Neuronal stem cell (in vitro differentiated cells): Measurements from ENCODE around the gene SEL1L2.

Source experiments
- DNase-seq: peaks from one replicate; pipeline ENCODE4 v3.0.0-alpha.2; 2013; ENCODE audit warnings: low spot score
- H2AFZ ChIP-seq: one replicate; pipeline ENCODE4 v1.6.1; 2013; ENCODE audit warnings: mild to moderate bottlenecking, low read length, inconsistent platforms
- H2AK5ac ChIP-seq: 2 replicates; pipeline ENCODE4 v1.6.1; 2013; ENCODE audit warnings: low read depth, mild to moderate bottlenecking, inconsistent platforms, low read length, moderate library complexity, mixed read lengths
- H2BK120ac ChIP-seq: 2 replicates; pipeline ENCODE4 v1.6.1; 2013; ENCODE audit warnings: low read depth, mild to moderate bottlenecking, inconsistent platforms, low read length, moderate library complexity, mixed read lengths
- H2BK12ac ChIP-seq: one replicate; pipeline ENCODE4 v1.6.1; 2013; ENCODE audit warnings: low read length, inconsistent platforms
- H2BK15ac ChIP-seq: 2 replicates; pipeline ENCODE4 v1.6.1; 2013; ENCODE audit warnings: mild to moderate bottlenecking, low read length, inconsistent platforms, mixed read lengths
- H2BK5ac ChIP-seq: one replicate; pipeline ENCODE4 v1.6.1; 2013; ENCODE audit warnings: inconsistent platforms, mild to moderate bottlenecking, low read length, moderate library complexity
- H3K14ac ChIP-seq: one replicate; pipeline ENCODE4 v1.6.1; 2013; ENCODE audit warnings: low read length, inconsistent platforms
- H3K18ac ChIP-seq: 2 replicates; pipeline ENCODE4 v1.6.1; 2013; ENCODE audit warnings: low read length, inconsistent platforms
- H3K23ac ChIP-seq: 2 replicates; pipeline ENCODE4 v1.6.1; 2013; ENCODE audit warnings: low read depth, mild to moderate bottlenecking, mixed read lengths, low read length, inconsistent platforms; ENCODE audit not compliant: poor library complexity
- H3K27ac ChIP-seq: replicated peaks from 3 replicates; pipeline ENCODE4 v1.5.1; 2013; ENCODE audit warnings: low read length, inconsistent platforms
- H3K27me3 ChIP-seq, 3 experiments: 2 replicates each; pipeline ENCODE4 v1.6.1; 2013; ENCODE audit warnings: low read length in 3 of 3, mild to moderate bottlenecking in 2 of 3, inconsistent platforms in 1 of 3, low read depth in 1 of 3, mixed read lengths in 1 of 3, moderate library complexity in 1 of 3; ENCODE audit not compliant: control insufficient read depth in 3 of 3, insufficient read depth in 3 of 3
- H3K36me3 ChIP-seq, 2 donors: replicated peaks in 1 of 2; 2 replicates each; pipeline ENCODE4 v1.6.1; 2013; ENCODE audit warnings: low read length in 2 of 2; ENCODE audit not compliant: control insufficient read depth in 2 of 2, insufficient read depth in 2 of 2
- H3K4ac ChIP-seq: 2 replicates; pipeline ENCODE4 v1.6.1; 2013; ENCODE audit warnings: inconsistent platforms, mild to moderate bottlenecking, low read length, moderate library complexity
- H3K4me1 ChIP-seq, 2 donors: 1 replicate in 1 of 2; 2 replicates in 1 of 2; pipeline ENCODE4 v1.6.1; 2013; ENCODE audit warnings: low read length in 2 of 2, low read depth in 1 of 2; ENCODE audit not compliant: control insufficient read depth in 2 of 2, insufficient read depth in 1 of 2
- H3K4me2 ChIP-seq: one replicate; pipeline ENCODE4 v1.6.1; 2013; ENCODE audit warnings: mild to moderate bottlenecking, low read length, inconsistent platforms; ENCODE audit not compliant: insufficient read depth, poor library complexity, severe bottlenecking
- H3K4me3 ChIP-seq, 2 donors: 2 replicates each; pipeline ENCODE4 v1.5.1; 2013; ENCODE audit warnings: low read length in 2 of 2, mild to moderate bottlenecking in 2 of 2, inconsistent platforms in 1 of 2, moderate library complexity in 1 of 2
- H3K79me1 ChIP-seq: one replicate; pipeline ENCODE4 v1.6.1; 2013; ENCODE audit warnings: low read depth, mild to moderate bottlenecking, inconsistent platforms, low read length, moderate library complexity
- H3K9ac ChIP-seq: one replicate; pipeline ENCODE4 v1.6.1; 2013; ENCODE audit warnings: mild to moderate bottlenecking, low read depth, low read length, inconsistent platforms; ENCODE audit not compliant: poor library complexity
- H3K9me3 ChIP-seq, 2 donors: replicated peaks in 1 of 2; 2 replicates each; pipeline versions ENCODE3 to v1.6.1; 2013; ENCODE audit warnings: low read length in 2 of 2, mild to moderate bottlenecking in 2 of 2, inconsistent platforms in 1 of 2, low read depth in 1 of 2, mixed read lengths in 1 of 2, moderate library complexity in 1 of 2; ENCODE audit not compliant: control insufficient read depth in 2 of 2, insufficient read depth in 1 of 2
- H4K8ac ChIP-seq: one replicate; pipeline ENCODE4 v1.6.1; 2013; ENCODE audit warnings: low read depth, mild to moderate bottlenecking, inconsistent platforms, low read length, moderate library complexity
- H4K91ac ChIP-seq: one replicate; pipeline ENCODE4 v1.6.1; 2013; ENCODE audit warnings: low read length, low read depth, mild to moderate bottlenecking, inconsistent platforms; ENCODE audit not compliant: poor library complexity
- WGBS, 2 donors: extraction: QIAGEN DNeasy Blood & Tissue Kit; methylation state at CpG; one replicate each; pipeline ENCODE4 v1.1.7; 2013; ENCODE audit warnings: missing lambda C conversion rate in 2 of 2, mixed read lengths in 1 of 2; ENCODE audit not compliant: insufficient read length in 2 of 2, insufficient replicate concordance in 1 of 2; ENCODE audit errors: extremely low coverage in 2 of 2; 5-methylcytosine and 5-hydroxymethylcytosine counted together

Gene SEL1L2

DNA sequence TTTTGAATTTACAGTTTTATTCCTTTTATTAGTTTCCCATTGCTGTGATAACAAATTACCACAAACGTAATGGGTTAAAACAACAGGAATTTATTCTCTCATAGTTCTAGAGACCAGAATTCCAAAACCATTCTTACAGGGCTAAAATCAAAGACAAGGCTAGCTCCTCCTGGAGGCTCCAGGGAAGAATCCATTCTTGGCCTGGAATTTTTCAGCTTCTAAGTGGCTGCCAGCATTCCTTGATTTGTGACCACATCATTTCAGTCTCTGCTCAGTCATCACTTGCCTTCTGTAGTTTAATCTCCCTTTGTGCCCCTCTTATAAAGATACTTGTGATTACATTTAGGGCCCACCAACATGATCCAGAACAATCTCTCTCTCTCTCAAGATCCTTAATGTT, 897 bp upstream of the SEL1L2 start:
- Histone ChIP-seq H3K36me3 (no peaks in the 10 kb centered on the region), H3K27me3 (peaks cover 0 to 5% (median 0%) of the 10 kb centered on the region in 3 experiments), H3K23ac (no peak overlapping the region), H3K79me1 (no peaks in the 10 kb centered on the region), H4K91ac (no peak overlapping the region), H3K4me3 (no peak overlapping the region), H2BK12ac (no peak overlapping the region), H2AFZ (peak overlapping the region; percentile 80), H3K4me2 (no peak overlapping the region), H3K14ac (no peak overlapping the region), H2BK120ac (no peak overlapping the region), H3K4ac (no peak overlapping the region), H3K9ac (no peak overlapping the region), H2BK15ac (peak overlapping the region; percentile 45), H3K9me3 (peaks cover 2 to 8% of the 10 kb centered on the region in 2 donors), H2AK5ac (no peak overlapping the region), H4K8ac (no peak overlapping the region), H2BK5ac (no peak overlapping the region), H3K18ac (no peak overlapping the region), H3K27ac (no peak overlapping the region), H3K4me1 (peaks cover 0 to 5% of the 10 kb centered on the region in 2 donors)
- no CpG with 5 or more reads among the region's 1 CpG for WGBS, 2 donors
- DNase-seq: no peak

- Histone ChIP-seq H3K27me3 (no peaks in the 10 kb centered on the region), H3K79me1 (no peaks in the 10 kb centered on the region), H2AFZ (no peak overlapping the region), H3K23ac (no peak overlapping the region), H3K9me3 (no peaks in the 10 kb centered on the region), H3K4me2 (no peak overlapping the region), H3K14ac (no peak overlapping the region), H3K4me1 (no peaks in the 10 kb centered on the region), H3K18ac (no peak overlapping the region), H2AK5ac (no peak overlapping the region), H3K4ac (no peak overlapping the region), H3K4me3 (no peak overlapping the region), H2BK12ac (no peak overlapping the region), H3K9ac (no peak overlapping the region), H2BK15ac (no peak overlapping the region), H3K36me3 (no peaks in the 10 kb centered on the region), H2BK5ac (no peak overlapping the region), H3K27ac (no peak overlapping the region), H4K91ac (no peak overlapping the region), H2BK120ac (no peak overlapping the region), H4K8ac (no peak overlapping the region)
- no peak for DNase-seq
- no CpG with 5 or more reads among the region's 4 CpGs for WGBS, 2 donors
Measured at GRCh38 chr20:13984211-13984610, 6.2 kb downstream of the SEL1L2 start.

DNA sequence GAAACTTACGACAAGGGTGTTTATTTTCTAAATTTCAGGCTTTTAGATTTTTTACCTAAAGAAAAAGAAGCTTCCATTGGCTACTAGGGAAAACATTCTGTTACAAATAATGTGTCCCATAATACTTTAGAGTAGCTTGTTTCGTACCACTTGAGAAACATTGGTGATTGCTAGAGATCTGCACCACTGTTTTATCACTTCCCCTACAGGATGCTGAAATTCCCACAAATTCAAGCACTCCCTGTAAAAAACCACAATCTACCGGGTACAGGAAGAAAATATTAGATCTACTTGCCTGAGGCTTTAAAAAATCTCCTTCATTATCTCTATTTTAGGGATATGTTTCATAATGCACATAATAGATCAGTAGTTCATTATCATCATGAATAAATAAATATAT, 29.9 kb downstream of the SEL1L2 start:
- H3K23ac ChIP-seq: no peak overlapping the region
- no peaks in the 10 kb centered on the region for H3K27me3 ChIP-seq
- no peak overlapping the region for H3K4me3 ChIP-seq
- H3K79me1 ChIP-seq: no peaks in the 10 kb centered on the region
- no peak overlapping the region for H3K27ac ChIP-seq
- H2AK5ac ChIP-seq: no peak overlapping the region
- H4K8ac ChIP-seq: no peak overlapping the region
- no peak overlapping the region for H2BK15ac ChIP-seq
- H3K14ac ChIP-seq: no peak overlapping the region
- H2BK5ac ChIP-seq: no peak overlapping the region
- H2BK12ac ChIP-seq: no peak overlapping the region
- H3K36me3 ChIP-seq: no peaks in the 10 kb centered on the region
- WGBS, 2 donors: no CpG with 5 or more reads among the region's 3 CpGs
- no peak overlapping the region for H3K9ac ChIP-seq
- no peaks in the 10 kb centered on the region for H3K4me1 ChIP-seq
- H2AFZ ChIP-seq: no peak overlapping the region
- no peak overlapping the region for H3K4ac ChIP-seq
- no peak overlapping the region for H4K91ac ChIP-seq
- no peaks in the 10 kb centered on the region for H3K9me3 ChIP-seq
- no peak overlapping the region for H2BK120ac ChIP-seq
- no peak overlapping the region for H3K4me2 ChIP-seq
- H3K18ac ChIP-seq: no peak overlapping the region
- DNase-seq: no peak

- H3K4me3 ChIP-seq: no peak overlapping the region
- no peak overlapping the region for H3K23ac ChIP-seq
- no peaks in the 10 kb centered on the region for H3K4me1 ChIP-seq
- no peak overlapping the region for H2AK5ac ChIP-seq
- H3K18ac ChIP-seq: no peak overlapping the region
- H4K8ac ChIP-seq: no peak overlapping the region
- no peak overlapping the region for H2BK15ac ChIP-seq
- DNase-seq: no peak
- H2BK120ac ChIP-seq: no peak overlapping the region
- no peaks in the 10 kb centered on the region for H3K27me3 ChIP-seq
- no peaks in the 10 kb centered on the region for H3K36me3 ChIP-seq
- no peak overlapping the region for H3K4ac ChIP-seq
- H2AFZ ChIP-seq: no peak overlapping the region
- no peaks in the 10 kb centered on the region for H3K79me1 ChIP-seq
- no peak overlapping the region for H3K14ac ChIP-seq
- H4K91ac ChIP-seq: no peak overlapping the region
- no peak overlapping the region for H3K4me2 ChIP-seq
- H2BK5ac ChIP-seq: no peak overlapping the region
- no peak overlapping the region for H3K27ac ChIP-seq
- H2BK12ac ChIP-seq: no peak overlapping the region
- H3K9ac ChIP-seq: no peak overlapping the region
- WGBS, 2 donors: no CpG with 5 or more reads among the region's 2 CpGs
- no peaks in the 10 kb centered on the region for H3K9me3 ChIP-seq
Measured at GRCh38 chr20:13960119-13960518, 30.3 kb downstream of the SEL1L2 start.
